NCI-H82 treated with DMSO at 0.1 percent for 48 hours (cell line): ENCODE measurements around the gene GALM.
"Not testable (repeated sequence)": the region's sequence is repeated elsewhere in the genome, so short reads cannot be mapped to it uniquely, and the experiment has no call there.

Source experiments
- DNase-seq: peaks from one replicate; lab custom pipeline; 2025; ENCODE audit not compliant: unreplicated experiment; lab: John Stamatoyannopoulos, UW

GALM gene

GRCh38 chr2:38708900-38709566, 43.1 kb downstream of the GALM start:
- no peak for DNase-seq

- no peak for DNase-seq
These were observed 43.8 kb downstream of the GALM start for GRCh38 chr2:38709567-38710194.

- no peak for DNase-seq
These were observed 45.6 kb downstream of the GALM start for GRCh38 chr2:38711558-38711957.

GRCh38 chr2:38712413-38712812, 46.5 kb downstream of the GALM start:
- no peak for DNase-seq

- DNase-seq = no peak
These were observed 47.0 kb downstream of the GALM start for GRCh38 chr2:38712871-38713270.

- no peak for DNase-seq
These were observed 47.4 kb downstream of the GALM start for GRCh38 chr2:38713338-38713737.

- not testable (repeated sequence) for DNase-seq
These were observed 49.0 kb downstream of the GALM start for GRCh38 chr2:38714941-38715340.

- DNase-seq = no peak
These were observed 50.3 kb downstream of the GALM start for GRCh38 chr2:38716185-38716584.

GRCh38 chr2:38718601-38719000, 52.7 kb downstream of the GALM start:
- DNase-seq = no peak

- DNase-seq = no peak
These were observed 53.8 kb downstream of the GALM start for GRCh38 chr2:38719706-38720105.

- no peak for DNase-seq
These were observed 54.8 kb downstream of the GALM start for GRCh38 chr2:38720613-38721241.

GRCh38 chr2:38722271-38723061, 56.6 kb downstream of the GALM start:
- no peak for DNase-seq

- DNase-seq = no peak
These were observed 57.3 kb downstream of the GALM start for GRCh38 chr2:38723173-38723572.

- DNase-seq = no peak
These were observed 61.7 kb downstream of the GALM start for GRCh38 chr2:38727661-38728060.

GRCh38 chr2:38728694-38729093, 62.8 kb downstream of the GALM start:
- DNase-seq = no peak

GRCh38 chr2:38731090-38731489, 65.2 kb downstream of the GALM start:
- DNase-seq = no peak

- no peak for DNase-seq
These were observed 65.8 kb downstream of the GALM start for GRCh38 chr2:38731684-38732221.

GRCh38 chr2:38733300-38733971, 67.5 kb downstream of the GALM start:
- no peak for DNase-seq

- no peak for DNase-seq
These were observed 68.6 kb downstream of the GALM start for GRCh38 chr2:38734299-38735058.

GRCh38 chr2:38735999-38736320, 70.0 kb downstream of the GALM start:
- DNase-seq = no peak
